NCI-H345 (cell line): ENCODE measurements around the gene PRPS1.
"Not testable (repeated sequence)": the region's sequence is repeated elsewhere in the genome, so short reads cannot be mapped to it uniquely, and the experiment has no call there.

Source experiments
- DNase-seq: peaks from one replicate; lab custom pipeline; 2025; lab: John Stamatoyannopoulos, UW

PRPS1 gene

DNA sequence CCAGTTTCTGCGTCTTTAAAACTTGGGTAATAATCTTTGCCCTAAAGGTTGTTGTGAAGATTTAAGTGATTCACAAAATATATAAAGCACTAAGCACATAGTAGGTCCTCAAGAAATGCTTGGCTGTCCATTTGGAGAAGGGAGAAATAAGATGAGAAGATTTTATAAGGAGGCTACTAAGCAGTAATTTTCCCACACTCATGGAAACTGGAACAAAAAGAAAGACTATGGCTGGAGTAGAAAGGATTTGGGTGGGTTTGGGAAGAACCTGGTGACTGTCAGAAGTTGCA lies 47.0 kb downstream of the PRPS1 start:
- DNase-seq, result no peak

DNA sequence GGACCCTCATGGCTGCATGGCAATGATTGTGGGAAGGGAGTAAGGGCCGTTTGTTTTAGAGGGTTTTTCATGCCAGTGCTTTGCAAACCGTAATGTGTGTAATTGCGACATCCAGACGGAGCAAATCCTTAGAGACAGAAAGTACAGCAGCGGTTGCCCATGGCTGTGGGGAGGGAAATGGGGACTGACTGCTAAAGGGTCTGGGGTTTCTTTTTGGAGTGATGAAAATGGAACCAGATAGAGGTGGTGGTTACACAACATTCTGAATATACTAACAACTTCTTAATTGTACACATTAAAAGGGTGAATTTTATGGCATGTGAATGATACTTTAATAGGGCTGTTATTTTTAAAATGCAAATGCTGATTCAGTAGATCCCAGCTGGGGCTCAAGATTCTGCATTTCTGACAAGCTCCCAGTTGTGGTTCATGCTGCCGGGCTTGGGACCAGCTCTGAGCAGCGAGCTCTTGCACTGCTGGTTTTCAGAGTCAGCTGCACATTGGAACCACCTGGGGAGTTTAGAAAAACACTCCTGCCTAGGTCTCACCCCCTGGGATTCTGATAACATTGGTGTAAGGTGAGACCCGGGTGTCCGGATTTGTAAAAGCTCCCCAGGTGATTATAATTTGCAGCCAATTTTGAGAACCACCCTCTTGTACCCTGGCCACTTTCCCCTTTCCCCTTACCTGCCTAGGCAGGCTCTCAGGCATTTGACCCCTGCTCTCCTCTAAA lies 47.7 kb downstream of the PRPS1 start:
- DNase-seq, result peak; percentile 48

GRCh38 chrX:107676559-107677378 lies 48.5 kb downstream of the PRPS1 start:
- no peak for DNase-seq

DNA sequence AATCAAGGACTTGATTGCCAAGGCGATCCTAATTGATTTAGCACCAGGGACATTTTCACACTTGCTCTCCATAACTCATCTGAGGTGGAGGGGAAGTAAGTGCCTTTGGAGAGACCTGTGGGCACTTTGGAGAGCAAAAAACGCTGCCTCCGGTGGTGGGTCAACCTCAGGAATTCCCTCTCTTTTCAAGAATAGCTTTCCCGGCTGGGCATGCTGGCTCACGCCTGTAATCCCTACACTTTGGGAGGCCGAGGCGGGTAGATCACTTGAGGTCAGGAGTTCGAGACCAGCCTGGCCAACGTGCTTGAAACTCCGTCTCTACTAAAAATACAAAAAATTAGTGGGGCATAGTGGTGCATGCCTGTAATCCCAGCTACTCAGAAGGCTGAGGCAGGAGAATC lies 49.2 kb downstream of the PRPS1 start:
- DNase-seq, result no peak

GRCh38 chrX:107677909-107678308 lies 49.6 kb downstream of the PRPS1 start:
- DNase-seq, result no peak

DNA sequence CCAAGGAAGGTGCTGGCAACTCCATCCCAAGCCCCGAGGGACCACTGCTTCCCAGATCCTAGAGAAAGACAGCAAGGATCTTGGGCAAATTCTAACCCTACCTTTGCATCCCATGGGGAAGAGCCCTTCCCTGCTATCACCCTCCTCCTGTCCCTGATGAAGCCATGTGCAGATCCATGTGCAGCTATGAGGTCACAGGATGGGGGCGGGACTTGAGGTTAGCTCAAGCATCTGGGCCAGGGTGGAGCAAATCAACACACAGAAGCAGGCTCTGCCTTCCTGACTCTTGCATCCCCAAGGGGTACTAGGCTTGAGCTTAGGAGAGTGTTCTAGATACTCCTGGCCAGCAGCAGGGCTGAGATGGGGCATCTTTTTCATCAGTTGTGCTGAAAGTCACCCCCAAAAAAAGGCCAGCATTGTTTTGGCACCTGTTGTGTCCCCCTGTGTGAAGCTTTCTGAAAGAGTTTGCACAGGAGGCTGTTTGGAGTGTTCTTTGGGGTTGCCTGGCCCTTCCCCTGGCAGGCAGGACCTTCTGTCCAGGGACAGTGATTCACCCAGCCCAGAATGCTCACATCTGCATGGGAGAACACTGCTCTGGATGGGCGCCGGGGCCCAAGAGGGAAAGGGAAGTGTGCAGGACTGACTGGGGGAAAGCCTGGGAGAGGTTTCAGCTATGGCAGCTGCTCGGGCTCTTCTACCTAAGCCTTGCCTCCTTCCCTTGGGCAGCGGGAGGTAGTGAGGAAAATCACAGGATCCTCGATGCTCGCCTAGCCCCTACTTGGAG lies 50.8 kb downstream of the PRPS1 start:
- DNase-seq, result no peak

DNA sequence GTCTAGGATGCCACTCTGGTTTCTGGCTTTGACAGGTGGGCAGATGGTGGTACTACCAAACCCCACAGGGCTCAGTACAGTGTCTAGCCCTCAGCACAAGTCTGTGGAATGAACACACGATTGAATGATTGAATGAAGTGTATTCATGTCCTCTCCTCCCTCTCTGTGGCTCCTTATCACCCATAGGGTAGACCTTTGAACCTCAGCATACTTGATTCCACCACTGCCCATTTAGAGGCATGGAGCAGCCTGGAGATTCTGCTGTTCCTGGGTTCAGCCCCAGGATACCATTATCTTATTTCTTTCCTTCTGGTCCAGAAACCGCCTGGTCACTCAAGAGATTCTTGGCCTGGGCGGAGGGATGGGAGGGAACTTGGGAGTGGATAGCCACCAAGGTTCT lies 53.9 kb downstream of the PRPS1 start:
- no peak for DNase-seq

- DNase-seq, result no peak
Observed at GRCh38 chrX:107683124-107683895, 55.0 kb downstream of the PRPS1 start.

DNA sequence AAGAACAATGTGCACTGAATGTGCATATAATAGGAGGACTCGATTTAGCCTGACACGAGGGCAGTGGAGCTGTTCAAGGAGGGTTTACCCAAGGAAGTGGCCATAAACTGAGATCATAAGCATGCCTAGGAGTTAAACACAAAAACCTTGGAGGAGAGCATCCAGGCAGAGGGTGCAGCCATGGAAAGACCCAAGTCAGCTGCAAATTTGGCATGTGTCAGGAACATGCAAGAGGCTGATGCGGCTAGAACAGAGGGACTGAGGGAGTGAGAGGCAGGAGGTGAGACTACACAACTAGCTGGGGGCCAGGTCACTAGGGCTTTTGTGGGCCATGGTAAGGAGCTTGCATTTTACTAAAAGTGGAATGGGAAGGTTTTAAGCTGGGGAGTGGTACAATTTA lies 55.6 kb downstream of the PRPS1 start:
- no peak for DNase-seq

DNA sequence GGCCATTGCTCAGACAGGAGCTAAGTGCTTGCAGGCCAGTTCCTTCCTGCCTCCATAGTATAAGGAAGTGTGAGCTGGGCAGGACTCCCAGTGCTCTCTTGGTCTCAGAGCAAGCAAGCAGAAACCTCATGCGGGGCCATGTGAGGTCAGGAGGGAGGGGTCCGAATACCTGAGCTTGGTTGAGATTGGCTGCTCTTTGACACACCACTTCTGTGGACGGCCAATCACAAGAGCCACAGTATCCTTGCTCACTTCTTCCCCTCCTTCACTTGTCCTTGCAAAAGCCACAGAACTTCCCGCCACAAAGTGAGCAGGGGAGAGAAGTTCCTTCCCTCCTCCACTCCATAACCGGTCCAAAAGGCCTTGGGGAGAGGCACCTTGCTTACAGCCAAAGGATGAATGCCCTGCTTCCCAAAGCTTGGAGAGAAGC lies 56.7 kb downstream of the PRPS1 start:
- DNase-seq, result no peak

DNA sequence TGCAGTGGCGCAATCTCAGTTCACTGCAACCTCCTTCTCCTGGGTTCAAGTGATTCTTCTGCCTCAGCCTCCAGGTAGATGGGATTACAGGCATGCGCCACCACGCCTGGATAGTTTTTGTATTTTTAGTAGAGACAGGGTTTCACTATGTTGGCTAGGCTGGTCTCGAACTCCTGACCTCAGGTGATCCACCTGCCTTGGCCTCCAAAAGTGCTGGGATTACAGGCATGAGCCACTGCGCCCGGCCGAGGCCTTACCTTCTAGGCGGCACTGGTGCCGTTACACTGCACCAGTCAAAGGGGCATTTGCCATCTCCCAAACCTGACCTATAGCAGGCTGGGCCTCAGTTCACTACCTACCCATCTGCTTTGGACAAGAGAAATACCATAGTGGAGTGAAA lies 57.3 kb downstream of the PRPS1 start:
- not testable (repeated sequence) for DNase-seq

DNA sequence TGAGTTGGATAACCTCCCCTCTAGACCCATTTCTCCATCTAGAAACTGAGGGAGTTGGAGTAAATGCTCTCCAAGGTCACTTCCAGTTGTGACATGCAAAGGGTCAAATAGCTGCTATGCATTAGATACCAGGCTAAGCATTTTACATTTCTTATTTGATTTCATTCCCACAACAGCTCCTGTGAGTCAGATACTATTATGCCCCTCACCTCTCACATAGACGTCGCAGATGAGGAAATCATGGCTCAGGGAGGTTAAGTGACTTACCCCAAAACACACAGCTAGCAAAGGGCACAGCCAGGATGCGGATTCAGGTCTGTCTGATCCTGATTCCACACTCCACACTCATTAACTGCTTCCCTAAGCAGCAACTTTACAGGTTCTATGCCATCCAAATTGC lies 57.7 kb downstream of the PRPS1 start:
- no peak for DNase-seq

DNA sequence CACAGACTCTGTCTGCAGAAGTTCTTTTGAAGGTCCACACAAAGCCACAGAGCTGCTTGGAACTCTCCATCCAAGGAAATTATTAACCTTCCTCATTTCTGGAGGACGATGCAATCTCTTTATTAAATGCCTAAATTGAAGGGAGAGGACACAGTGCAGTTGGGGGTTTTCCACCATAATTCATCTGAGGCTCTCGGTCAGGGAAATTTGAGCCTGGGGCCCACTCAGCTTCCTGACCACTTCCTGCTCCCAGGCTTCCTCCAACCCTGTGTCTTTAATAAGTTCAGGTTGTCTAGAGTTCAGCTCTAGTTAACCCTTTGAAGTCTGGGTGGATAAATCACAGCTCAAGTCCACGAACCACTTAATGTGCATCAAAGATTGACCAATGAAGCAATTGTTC lies 58.5 kb downstream of the PRPS1 start:
- DNase-seq, result no peak

DNA sequence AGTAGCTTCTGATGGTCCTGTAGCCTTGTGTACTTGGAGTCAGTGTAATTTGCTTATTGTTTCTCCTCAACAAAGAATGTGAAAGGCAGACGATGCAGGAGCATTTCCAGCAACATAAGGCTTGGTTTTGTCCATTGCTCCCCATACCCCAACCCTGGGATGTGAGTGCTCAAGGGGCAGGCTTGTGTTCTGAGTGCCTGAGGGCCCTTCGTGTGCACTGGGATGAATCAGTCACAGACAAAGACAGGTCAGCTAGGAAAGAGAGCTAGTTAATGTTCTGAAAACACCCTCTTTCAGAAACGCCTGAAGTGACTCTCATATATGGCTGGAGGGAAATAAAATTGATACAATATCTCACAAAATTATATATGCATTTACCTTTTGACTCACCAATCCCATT lies 59.1 kb downstream of the PRPS1 start:
- DNase-seq, result no peak

GRCh38 chrX:107691024-107691448 lies 62.7 kb downstream of the PRPS1 start:
- DNase-seq, result no peak

DNA sequence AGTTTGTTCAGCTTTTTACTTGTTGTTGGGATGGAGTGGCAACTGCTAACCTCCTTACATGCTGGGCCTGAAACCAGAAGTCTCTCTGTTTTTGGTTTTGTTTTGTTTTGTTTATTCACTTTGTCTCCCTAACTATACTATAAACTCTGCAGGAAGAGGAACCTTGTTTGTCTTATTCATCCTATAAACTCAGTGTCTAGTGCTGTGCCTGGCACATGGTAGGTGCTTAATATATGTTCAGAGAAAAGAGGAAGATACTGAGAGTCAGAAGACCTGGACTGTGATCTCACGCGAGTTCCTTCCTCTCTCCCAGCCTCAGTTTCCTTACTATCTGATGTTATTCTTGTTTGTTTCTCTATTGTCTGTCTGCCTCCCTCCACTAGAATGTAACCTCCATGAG lies 71.3 kb downstream of the PRPS1 start:
- no peak for DNase-seq

GRCh38 chrX:107700317-107700774 lies 72.0 kb downstream of the PRPS1 start:
- no peak for DNase-seq
